Right lobe of liver (tissue), 4 donors: ENCODE results near the gene TBCK.

Experiments
- POLR2A ChIP-seq: fragments of 450-650 bp; IDR thresholded peaks from one replicate; pipeline ENCODE4 v1.6.1; 2017; ENCODE audit warnings: antibody characterized with exemption, mild to moderate bottlenecking
- TF ChIP-seq, protein P1 (sequence below), 4 donors: fragments of 200-600 bp in 3 of 4; fragments of 450-650 bp in 1 of 4; IDR thresholded peaks; one replicate each; pipeline versions ENCODE4 v1.5.1 to v1.8.0; 2016 to 2022; ENCODE audit warnings: antibody characterized with exemption in 4 of 4, mild to moderate bottlenecking in 2 of 4
- donor health status: DM: no; HTN: no; CAD: no.
- donor health status: DM: no; HTN: no; CAD: no.
- donor health status: DM: no; HTN: yes; CAD: no.

- TF ChIP-seq, protein P1, sequence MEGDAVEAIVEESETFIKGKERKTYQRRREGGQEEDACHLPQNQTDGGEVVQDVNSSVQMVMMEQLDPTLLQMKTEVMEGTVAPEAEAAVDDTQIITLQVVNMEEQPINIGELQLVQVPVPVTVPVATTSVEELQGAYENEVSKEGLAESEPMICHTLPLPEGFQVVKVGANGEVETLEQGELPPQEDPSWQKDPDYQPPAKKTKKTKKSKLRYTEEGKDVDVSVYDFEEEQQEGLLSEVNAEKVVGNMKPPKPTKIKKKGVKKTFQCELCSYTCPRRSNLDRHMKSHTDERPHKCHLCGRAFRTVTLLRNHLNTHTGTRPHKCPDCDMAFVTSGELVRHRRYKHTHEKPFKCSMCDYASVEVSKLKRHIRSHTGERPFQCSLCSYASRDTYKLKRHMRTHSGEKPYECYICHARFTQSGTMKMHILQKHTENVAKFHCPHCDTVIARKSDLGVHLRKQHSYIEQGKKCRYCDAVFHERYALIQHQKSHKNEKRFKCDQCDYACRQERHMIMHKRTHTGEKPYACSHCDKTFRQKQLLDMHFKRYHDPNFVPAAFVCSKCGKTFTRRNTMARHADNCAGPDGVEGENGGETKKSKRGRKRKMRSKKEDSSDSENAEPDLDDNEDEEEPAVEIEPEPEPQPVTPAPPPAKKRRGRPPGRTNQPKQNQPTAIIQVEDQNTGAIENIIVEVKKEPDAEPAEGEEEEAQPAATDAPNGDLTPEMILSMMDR (IDR thresholded peaks at IDR 0.05): no peak
- no peak for TF ChIP-seq POLR2A
These were observed 253.5 kb downstream of the TBCK start for GRCh38 chr4:106062452-106062875.
